Muscle layer of duodenum (tissue), 2 donors: Measurements from ENCODE around the gene TRPV2.

Source experiments
- H3K27ac ChIP-seq: one replicate; pipeline ENCODE4 v1.7.0; 2013; ENCODE audit warnings: mild to moderate bottlenecking, low read length
- H3K27me3 ChIP-seq: one replicate; pipeline ENCODE4 v1.7.0; 2013; ENCODE audit warnings: low read depth, mild to moderate bottlenecking, control low read depth, low read length
- H3K36me3 ChIP-seq, 2 donors: one replicate each; pipeline ENCODE4 v1.7.0; 2013; ENCODE audit warnings: low read length in 2 of 2, control low read depth in 1 of 2, mild to moderate bottlenecking in 1 of 2; ENCODE audit not compliant: insufficient read depth in 2 of 2, control insufficient read depth in 1 of 2
- H3K4me1 ChIP-seq, 2 donors: one replicate each; pipeline ENCODE4 v1.7.0; 2013; ENCODE audit warnings: low read length in 2 of 2, mild to moderate bottlenecking in 2 of 2, control low read depth in 1 of 2, moderate library complexity in 1 of 2; ENCODE audit not compliant: insufficient read depth in 2 of 2, control insufficient read depth in 1 of 2
- H3K4me3 ChIP-seq, 2 donors: one replicate each; pipeline ENCODE4 v1.7.0; 2013; ENCODE audit warnings: low read length in 2 of 2, low read depth in 1 of 2, mild to moderate bottlenecking in 1 of 2
- H3K9me3 ChIP-seq, 2 donors: one replicate each; pipeline ENCODE4 v1.7.0; 2013; ENCODE audit warnings: low read length in 2 of 2, control low read depth in 1 of 2, mild to moderate bottlenecking in 1 of 2; ENCODE audit not compliant: control insufficient read depth in 1 of 2
- donor health status: healthy.

TRPV2 gene

GRCh38 chr17:16415031-16415924 is at the start of gene TRPV2:
Gene TRPV2 (plus strand): TSS chr17:16415571. CDS start chr17:16417669, 2,098 bp downstream.
- no peaks in the 10 kb centered on the region for H3K36me3 ChIP-seq
- no peaks in the 10 kb centered on the region for H3K9me3 ChIP-seq
- H3K4me3 ChIP-seq, result peak within 1 kb of the TSS; percentile 63 to 66
- H3K4me1 ChIP-seq, result peaks cover 5 to 14% of the 10 kb centered on the region in 2 donors
- H3K27me3 ChIP-seq, result no peaks in the 10 kb centered on the region
- H3K27ac ChIP-seq, result peak within 1 kb of the TSS; percentile 93

GRCh38 chr17:16371742-16372141 is 43.6 kb upstream of the TRPV2 start:
- H3K9me3 ChIP-seq, result no peaks in the 10 kb centered on the region
- H3K4me1 ChIP-seq, result no peaks in the 10 kb centered on the region
- H3K36me3 ChIP-seq, result no peaks in the 10 kb centered on the region
- no peak overlapping the region for H3K4me3 ChIP-seq
- H3K27me3 ChIP-seq, result no peaks in the 10 kb centered on the region
- no peak overlapping the region for H3K27ac ChIP-seq

GRCh38 chr17:16374146-16374938 is 41.0 kb upstream of the TRPV2 start:
- H3K4me3 ChIP-seq, result no peak overlapping the region
- no peaks in the 10 kb centered on the region for H3K27me3 ChIP-seq
- H3K27ac ChIP-seq, result no peak overlapping the region

GRCh38 chr17:16377941-16378341 is 37.4 kb upstream of the TRPV2 start:
- Histone ChIP-seq H3K27ac (no peak overlapping the region), H3K9me3 (no peaks in the 10 kb centered on the region), H3K4me1 (peaks cover 0 to 10% of the 10 kb centered on the region in 2 donors), H3K4me3 (no peak overlapping the region), H3K27me3 (no peaks in the 10 kb centered on the region), H3K36me3 (peaks cover 0 to 20% of the 10 kb centered on the region in 2 donors)

More at GRCh38 chr17:16374146-16374938, 41.0 kb upstream of the TRPV2 start:
- no peaks in the 10 kb centered on the region for H3K4me1 ChIP-seq
- H3K36me3 ChIP-seq, result no peaks in the 10 kb centered on the region
- H3K9me3 ChIP-seq, result no peaks in the 10 kb centered on the region

GRCh38 chr17:16378636-16379282 is 36.6 kb upstream of the TRPV2 start:
- Histone ChIP-seq H3K36me3 (peaks cover 7 to 28% of the 10 kb centered on the region in 2 donors), H3K4me1 (peaks cover 4 to 18% of the 10 kb centered on the region in 2 donors), H3K9me3 (no peaks in the 10 kb centered on the region), H3K27me3 (no peaks in the 10 kb centered on the region), H3K27ac (no peak overlapping the region), H3K4me3 (no peak overlapping the region)

- peaks cover 7 to 28% of the 10 kb centered on the region in 2 donors for H3K36me3 ChIP-seq
- peaks cover 4 to 23% of the 10 kb centered on the region in 2 donors for H3K4me1 ChIP-seq
- no peak overlapping the region for H3K4me3 ChIP-seq
- H3K27me3 ChIP-seq, result no peaks in the 10 kb centered on the region
- no peak overlapping the region for H3K27ac ChIP-seq
- H3K9me3 ChIP-seq, result no peaks in the 10 kb centered on the region
These were observed 35.7 kb upstream of the TRPV2 start for GRCh38 chr17:16379654-16380053.

GRCh38 chr17:16380640-16381495 is 34.5 kb upstream of the TRPV2 start, which contains the start of gene UBB:
Gene UBB (plus strand): TSS chr17:16381091. CDS start chr17:16381908, 817 bp downstream.
- H3K4me1 ChIP-seq, result peaks cover 4 to 23% of the 10 kb centered on the region in 2 donors
- peak within 1 kb of the TSS; percentile 79 to 85 for H3K4me3 ChIP-seq
- no peaks in the 10 kb centered on the region for H3K27me3 ChIP-seq
- no peaks in the 10 kb centered on the region for H3K9me3 ChIP-seq
- peak within 1 kb of the TSS; percentile 97 for H3K27ac ChIP-seq
- H3K36me3 ChIP-seq, result peaks cover 7 to 28% of the 10 kb centered on the region in 2 donors

- Histone ChIP-seq H3K27me3 (no peaks in the 10 kb centered on the region), H3K27ac (peak overlapping the region; percentile 97), H3K4me1 (peaks cover 4 to 23% of the 10 kb centered on the region in 2 donors), H3K36me3 (peaks cover 7 to 28% of the 10 kb centered on the region in 2 donors), H3K9me3 (no peaks in the 10 kb centered on the region), H3K4me3 (peak overlapping the region; percentile 79 to 85)
These were observed 33.9 kb upstream of the TRPV2 start for GRCh38 chr17:16381496-16381820.

GRCh38 chr17:16383216-16383615 is 32.2 kb upstream of the TRPV2 start:
- Histone ChIP-seq H3K4me3 (peak overlapping the region; percentile 41 to 79), H3K4me1 (peaks cover 4 to 23% of the 10 kb centered on the region in 2 donors)

GRCh38 chr17:16383772-16384287 is 31.5 kb upstream of the TRPV2 start:
- peaks cover 4 to 23% of the 10 kb centered on the region in 2 donors for H3K4me1 ChIP-seq
- H3K27me3 ChIP-seq, result no peaks in the 10 kb centered on the region
- H3K9me3 ChIP-seq, result no peaks in the 10 kb centered on the region
- no peak overlapping the region for H3K27ac ChIP-seq
- peak overlapping the region in 1 of 2 donors; percentile 41 for H3K4me3 ChIP-seq
- peaks cover 7 to 28% of the 10 kb centered on the region in 2 donors for H3K36me3 ChIP-seq

More at GRCh38 chr17:16383216-16383615, 32.2 kb upstream of the TRPV2 start:
- no peak overlapping the region for H3K27ac ChIP-seq
- H3K27me3 ChIP-seq, result no peaks in the 10 kb centered on the region
- peaks cover 7 to 28% of the 10 kb centered on the region in 2 donors for H3K36me3 ChIP-seq
- no peaks in the 10 kb centered on the region for H3K9me3 ChIP-seq
